Posterior vena cava (tissue), 2 donors: ENCODE data around the gene PTPRG. TPM values are rescaled to one million over a fixed set of nuclear protein-coding genes. Genes with fewer than 3 reads are reported as not detected.

ENCODE experiments used
- DNase-seq: peaks from one replicate; pipeline ENCODE4 v3.0.0-alpha.2; 2020; ENCODE audit warnings: low spot score
- intact Hi-C, 2 donors: fragments of 100-400 bp; cut with DNase I; formaldehyde crosslinking; loops; one replicate each; pipeline versions ENCODE4 v1.14.1 to v1.14.2; 2022 to 2023
- total RNA-seq, 2 donors: library from RNA; stranded (reverse); fragmentation: NEBNext Ultra II Directional; extraction: Animal tissue kit (Norgen Biotek cat#: 25700); gene quantifications; one replicate each; pipeline ENCODE4 v1.2.1, GENCODE V29; 2021
- donor health status: DM: yes; HTN: yes; CAD: no.
- donor health status: DM: yes; HTN: yes; CAD: no.

Gene PTPRG
- total RNA-seq, 2 donors from 2014 or later: 80.4 to 98.0 TPM

DNA sequence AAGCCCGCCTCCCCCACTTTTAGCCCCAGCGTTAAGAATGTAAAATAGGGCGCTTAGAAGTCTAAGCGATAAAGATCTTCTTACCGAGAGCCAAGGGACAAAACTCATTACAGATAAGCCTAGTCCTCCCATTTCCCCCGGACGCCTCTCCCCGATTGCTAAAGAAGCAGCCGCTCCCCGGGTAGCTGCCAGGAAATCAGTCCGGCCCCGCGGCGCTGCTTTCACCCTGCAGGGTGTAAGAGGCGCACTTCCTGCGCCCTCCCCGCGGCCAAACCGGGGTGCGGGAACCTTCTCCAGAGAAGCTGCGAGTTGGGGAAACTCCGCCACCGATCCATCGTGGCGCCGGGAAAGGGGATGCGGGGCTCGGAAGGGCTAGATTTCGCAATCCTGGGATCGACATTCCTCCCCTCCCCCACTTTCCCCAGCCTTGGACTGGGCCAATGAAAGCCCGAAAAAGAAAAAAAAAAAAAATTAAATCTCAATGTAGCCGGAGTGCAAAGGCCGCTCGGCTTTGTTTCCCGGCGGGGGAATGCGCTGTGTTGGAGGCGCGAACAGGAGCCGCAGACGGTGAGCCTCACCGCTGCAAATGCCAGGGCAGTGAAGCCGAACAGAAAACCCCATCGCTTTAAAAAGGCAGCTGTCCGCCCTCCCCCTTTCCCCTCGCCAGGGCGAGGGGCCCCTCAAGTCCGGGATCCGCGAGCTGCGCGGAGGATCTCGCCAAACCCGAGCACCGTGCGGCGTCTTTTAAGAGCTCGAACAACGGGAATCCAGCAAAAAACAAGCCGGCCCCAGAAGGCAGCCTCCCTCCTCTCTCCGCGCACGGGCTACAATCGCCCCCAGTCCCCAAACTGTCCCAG is 626 bp upstream of the PTPRG start:
- intact Hi-C loops: loop anchor here (5.0 to 10.0 kb wide), 6 partner anchors 284 to 627 kb away; no protein-coding TSS in a partner anchor
- DNase-seq: peak; percentile 95

DNA sequence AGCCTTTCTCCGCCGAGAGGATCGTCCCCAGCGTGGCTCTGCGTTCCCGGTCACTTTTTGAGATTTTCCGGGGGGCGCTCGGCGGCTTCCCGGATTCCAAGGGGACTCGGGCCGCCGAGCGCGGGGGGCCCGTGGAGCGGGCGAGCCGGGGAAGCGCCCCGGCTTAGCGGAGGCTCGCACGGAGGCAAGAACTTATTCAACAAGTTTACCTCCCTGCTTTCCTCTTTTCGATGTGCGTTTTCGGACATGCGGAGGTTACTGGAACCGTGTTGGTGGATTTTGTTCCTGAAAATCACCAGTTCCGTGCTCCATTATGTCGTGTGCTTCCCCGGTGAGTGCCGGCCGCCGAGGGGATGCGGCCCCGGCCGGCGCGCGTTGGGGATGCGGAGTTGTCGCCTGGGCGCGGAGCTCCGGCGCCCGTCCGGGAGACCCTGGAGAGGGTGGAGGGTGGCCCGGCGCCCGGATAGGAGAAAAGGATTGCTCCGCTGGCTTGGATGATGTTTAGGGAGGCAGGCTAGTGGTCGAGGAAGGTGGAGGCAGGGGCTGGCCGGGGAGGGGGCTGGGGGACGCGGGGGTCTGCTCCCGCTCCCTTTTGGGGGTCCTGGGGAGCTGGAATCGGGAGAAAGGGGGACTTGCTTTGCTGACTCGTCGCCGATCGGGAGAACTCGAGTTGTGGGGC is 810 bp downstream of the PTPRG start:
- DNase-seq: peak; percentile 78
- intact Hi-C loops: loop anchor here (5.0 to 10.0 kb wide), 6 partner anchors 283 to 625 kb away; no protein-coding TSS in a partner anchor

DNA sequence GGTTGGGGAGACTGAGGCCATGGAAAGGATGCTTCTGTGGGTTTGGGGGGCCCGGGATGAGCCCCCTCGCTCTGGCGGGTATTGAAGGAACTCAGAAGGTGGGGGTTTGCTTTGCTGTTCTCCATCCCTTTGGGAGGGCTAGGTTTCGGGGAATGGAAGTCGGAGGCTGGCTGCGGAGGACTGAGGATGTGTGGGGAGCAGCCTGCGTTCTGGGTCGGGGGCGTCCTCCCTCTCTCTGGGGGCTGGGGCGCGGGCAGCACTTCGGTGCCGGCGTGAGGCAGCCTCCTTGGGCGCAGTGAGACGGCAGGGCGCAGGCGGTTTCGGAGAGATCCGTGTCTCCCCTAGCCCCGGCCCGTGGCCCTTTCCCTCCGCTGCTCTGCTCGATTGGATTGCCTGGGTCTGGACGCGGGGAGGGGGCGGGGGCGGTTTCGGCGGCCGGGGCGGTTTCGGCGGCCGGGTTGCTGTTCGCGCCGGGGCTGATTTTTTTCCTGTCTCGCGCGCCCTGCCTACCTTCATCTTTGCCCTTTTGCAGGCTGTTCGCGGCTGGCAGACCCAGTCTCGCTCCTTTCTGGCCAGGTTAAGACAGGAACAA is 1.4 kb downstream of the PTPRG start:
- intact Hi-C loops: loop anchor here (5.0 to 10.0 kb wide), 6 partner anchors 282 to 624 kb away; no protein-coding TSS in a partner anchor

DNA sequence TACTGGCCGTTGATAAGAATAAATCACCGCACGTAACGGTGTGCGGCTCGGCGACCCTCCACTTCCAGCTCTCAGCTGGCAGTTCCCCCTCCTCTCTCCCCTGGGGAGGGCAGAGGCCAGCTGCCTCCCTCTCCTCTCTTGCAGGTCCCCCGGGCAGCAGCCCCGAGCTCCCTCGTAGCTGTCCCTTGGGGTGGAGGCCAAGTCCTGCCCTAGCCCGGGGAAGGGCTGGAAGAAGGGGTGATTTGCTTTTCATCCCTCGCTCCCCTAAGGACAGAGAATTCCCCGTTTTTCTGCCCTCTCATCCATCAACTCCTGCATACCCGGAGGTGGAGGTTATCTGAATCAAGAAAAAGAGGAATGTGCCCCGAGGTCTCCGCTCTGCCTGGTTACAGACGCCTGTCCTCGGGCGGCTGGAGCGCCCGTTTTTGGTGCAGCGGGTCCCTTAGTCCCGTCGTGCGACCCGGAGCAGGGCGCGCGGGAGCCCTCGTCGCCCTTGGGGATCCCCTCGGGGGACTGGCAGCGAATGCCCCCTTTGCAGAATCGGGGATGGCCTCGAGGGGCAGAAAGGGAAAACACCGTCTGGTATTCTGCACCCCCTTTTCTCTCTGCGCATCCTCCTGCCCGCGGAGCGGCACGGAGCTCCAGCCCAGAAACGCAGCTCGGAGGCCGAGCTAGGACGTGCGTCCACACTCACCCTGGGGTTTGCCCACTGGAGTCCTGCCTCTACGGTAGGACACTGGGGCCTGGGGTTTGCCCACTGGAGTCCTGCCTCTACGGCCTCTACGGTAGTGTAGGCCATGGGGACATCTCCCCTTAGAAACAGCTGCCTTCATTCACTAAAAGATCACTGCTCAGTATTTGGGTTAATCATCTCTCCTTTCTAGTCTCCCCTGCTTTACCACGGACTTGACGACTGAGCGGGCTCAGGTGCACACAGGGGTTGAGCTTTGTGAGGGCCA is 2.2 kb downstream of the PTPRG start:
- intact Hi-C loops: loop anchor here (5.0 to 10.0 kb wide), 6 partner anchors 281 to 624 kb away; no protein-coding TSS in a partner anchor
- no peak for DNase-seq

More for the DNA sequence above, 1.4 kb downstream of the PTPRG start:
- DNase-seq: peak; percentile 81

DNA sequence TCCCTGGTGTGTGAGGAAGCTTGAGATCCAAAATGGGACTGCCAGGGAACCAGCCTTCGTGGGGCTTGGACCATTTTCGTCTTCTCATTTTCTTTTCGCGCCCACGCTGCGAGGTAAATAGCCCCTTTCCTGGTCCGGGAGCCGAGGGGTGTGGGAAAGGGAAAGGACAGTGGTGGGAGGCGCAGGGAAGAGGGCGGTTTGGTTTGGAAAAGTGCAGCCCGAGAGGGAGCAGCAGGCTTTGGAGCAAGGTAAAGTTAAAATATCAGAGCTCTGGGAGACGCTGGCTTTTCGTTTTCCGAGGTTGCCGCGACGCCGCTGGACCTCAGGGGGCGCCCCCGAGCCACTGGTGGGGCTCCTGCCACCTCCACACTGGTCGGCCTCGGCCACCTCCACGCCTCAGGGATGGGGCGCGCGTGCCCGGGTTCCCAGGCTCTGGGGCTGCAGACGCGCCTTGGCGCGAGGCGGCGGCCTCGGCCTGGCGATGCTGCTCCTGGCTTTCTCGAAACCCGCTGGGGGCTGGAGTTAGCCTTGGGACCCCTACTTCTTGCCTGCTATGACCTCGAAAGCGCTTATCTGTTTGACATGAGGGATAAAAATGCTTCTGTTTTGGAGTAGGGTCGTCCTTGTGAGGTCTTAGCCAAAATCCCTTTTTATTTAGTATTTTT is 3.2 kb downstream of the PTPRG start:
- intact Hi-C loops: loop anchor here (5.0 to 10.0 kb wide), 6 partner anchors 280 to 623 kb away; no protein-coding TSS in a partner anchor
- peak; percentile 93 for DNase-seq

DNA sequence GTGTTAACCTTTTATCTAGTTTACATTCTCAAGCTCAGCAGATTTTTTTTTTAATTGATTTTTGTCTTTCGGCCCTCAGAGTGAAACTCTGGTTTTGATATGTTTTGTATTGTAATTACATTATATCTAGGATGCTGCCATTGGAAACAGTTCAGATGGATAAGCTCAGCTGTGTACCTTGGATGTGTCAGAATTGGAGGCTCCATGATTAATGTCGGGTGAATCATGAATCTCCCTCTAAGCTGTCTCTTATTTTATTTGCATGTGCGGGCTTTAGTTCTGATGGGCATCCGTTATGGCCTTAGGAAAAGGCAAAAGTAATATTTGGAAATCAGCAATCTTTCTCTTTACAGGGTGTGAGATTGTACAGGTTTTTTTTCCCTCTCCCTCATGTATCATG is 4.2 kb downstream of the PTPRG start:
- DNase-seq: no peak
- intact Hi-C loops: loop anchor here (10.0 kb wide), 4 partner anchors 279 to 619 kb away; no protein-coding TSS in a partner anchor

DNA sequence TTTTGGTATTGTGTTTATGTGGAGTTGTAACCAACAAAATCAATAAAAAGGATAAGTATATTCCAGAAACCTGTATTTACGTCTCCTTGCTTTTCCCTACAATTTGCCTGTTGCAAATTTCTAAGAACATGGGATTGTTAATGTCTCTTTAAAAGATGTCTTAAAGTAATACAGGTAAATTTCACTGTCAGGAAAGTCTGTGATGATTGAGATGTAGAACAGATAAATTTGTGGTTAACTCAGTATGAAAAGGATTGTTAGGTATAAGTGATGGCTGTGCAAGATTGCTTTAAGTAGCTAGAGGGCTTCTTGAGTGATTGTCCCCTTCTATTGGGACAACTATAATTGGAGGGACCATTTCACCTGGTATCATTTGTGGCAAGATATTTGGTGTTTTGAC is 6.8 kb downstream of the PTPRG start:
- DNase-seq: no peak
- intact Hi-C loops: loop anchor here (10.0 kb wide), 4 partner anchors 277 to 617 kb away; no protein-coding TSS in a partner anchor

DNA sequence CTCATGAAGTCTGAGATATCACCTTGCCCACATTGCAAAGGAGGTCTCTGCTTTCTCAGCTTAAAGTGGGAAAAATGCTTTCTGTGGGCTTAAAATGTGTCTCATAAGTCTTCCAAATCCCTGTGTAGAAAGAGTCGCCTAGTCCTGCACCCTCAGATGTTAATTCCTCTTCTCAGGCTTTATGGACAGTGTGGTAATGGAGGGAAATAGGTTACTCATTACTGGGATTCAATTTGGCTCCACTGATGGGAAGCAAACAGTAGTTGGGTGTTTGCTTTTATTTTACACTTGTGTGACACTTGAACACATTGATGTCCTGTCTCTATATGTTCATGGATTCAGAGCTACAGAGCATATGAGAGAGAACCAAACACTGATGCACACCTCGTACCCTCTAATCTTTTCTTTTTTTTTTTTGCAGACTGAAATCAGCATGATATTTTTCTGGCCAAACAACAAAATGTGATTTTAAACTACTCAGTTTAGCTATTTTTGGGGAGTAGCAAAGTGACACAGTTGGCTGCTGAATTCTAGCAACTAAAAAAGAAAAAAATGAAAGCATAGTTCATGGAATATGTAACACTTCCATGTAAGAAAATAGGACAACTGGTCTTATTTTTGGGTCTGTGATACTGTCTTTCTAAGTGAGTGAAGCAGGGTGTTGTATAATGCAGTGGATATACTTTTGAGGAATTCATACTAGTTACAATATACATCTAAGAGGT is 8.6 kb downstream of the PTPRG start:
- DNase-seq: no peak
- intact Hi-C loops: loop anchor here (10.0 kb wide), 4 partner anchors 275 to 615 kb away; no protein-coding TSS in a partner anchor

DNA sequence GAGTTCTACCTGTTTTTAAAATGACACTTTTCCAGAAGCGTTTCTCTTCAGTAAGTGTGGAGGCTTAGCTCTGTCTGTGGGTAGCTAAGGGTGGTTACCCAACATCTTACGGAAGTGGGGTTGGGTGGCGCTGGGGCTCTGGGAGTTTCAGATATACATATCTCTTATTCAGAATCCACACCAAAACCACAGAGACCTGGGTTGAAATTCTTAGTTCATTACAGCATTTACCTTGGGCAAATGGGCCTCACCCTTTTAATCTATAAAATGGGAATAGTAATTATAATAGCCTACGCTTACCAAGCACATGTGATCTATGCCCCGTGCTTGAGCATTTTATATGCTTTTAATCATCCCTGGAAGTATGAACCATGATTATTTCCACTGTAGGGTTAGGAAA is 9.4 kb downstream of the PTPRG start:
- intact Hi-C loops: no loop called here
- no peak for DNase-seq

DNA sequence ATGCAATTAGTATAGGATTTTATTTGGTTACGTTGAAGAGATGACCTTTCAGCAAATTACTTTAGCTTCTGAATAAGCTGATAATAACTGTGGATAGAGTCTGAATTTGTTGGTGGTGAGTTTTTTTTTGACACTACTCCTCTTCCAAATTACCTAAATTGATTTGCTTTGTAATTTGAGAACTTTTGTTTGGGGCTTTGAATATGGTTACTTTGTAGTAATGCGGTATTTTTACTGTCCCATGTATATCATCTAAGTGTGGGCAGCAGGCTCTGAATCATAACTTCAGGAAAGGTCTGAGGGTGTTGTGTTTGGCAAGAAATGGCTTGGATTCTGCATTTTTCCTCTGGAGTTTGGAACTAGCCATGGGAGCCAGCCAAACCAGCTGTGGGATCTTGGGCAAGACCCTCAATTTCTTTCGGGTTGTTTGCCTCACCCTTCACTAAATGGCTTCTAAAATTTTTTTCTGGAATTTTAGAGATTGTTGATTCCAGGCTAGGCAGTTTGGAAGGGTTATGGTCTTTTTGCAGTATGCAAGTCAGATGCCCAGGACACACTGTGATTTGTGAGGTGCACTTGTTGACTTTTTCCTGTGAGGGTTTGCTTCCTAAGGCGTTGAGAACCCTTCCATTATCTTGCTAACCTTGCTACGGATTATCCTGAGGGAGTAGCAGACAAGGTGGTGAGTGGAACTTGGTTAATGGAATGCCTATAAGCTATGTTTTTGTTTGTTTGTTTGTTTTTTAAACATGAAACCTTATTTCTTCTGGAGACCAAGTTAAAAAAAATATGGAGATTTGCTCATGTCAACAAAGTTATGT is 10.4 kb downstream of the PTPRG start:
- intact Hi-C loops: no loop called here
- no peak for DNase-seq

DNA sequence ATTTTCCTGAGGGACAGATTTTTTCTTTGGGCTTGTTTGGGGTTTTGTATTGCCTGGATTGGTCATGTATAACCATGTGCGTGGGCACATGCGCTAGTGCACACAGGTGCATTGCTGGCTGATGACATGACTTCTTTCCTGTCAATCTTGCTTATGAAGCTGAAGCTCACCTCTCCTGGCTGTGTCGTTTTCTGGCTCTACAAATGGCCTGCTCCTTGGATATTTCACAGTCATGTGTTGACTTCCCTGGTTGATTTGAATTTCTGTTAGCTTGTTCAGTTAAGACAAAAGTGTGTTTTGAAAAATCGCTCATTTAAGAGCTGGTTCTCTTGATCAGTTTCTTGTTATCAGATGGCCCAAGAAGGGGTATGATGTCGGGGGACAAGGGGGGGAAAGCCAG is 11.5 kb downstream of the PTPRG start:
- intact Hi-C loops: no loop called here
- DNase-seq: no peak

DNA sequence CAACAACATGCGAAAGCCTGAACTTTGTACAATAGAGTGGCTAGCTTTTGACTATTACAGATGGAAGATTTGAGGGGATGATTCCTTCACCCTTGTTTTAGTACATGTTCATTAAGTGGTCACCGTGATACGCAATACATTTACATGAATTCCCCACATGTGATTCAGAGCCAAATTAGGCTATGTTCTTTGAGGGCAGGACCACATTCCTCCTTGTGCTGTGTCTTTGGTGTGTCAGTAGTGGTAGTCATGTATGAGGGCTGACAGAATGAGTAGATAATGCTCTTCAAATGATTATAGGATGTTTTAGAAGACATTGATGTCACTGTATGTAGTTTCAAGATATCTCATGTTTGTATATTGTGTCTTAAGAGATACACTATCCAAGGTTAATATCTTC is 12.1 kb downstream of the PTPRG start:
- intact Hi-C loops: no loop called here
- DNase-seq: no peak

DNA sequence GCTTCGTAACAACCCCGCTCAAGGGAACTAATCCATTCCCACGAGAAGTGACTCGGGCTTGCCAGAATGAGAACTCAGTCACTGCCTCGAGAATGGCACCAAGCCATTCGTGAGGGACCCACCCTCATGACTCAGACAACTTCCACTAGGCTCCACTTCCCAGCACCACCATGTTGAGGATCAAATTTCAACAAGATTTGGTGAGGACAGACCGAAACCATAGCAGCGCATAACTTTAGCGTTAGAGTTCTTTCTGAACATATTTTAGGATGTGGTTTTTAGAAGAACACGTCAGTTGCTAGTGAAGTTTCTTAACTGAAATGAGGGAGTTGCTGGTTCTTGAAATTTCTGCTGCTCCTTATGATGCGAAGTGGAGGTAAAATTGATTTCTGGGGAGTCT is 13.5 kb downstream of the PTPRG start:
- intact Hi-C loops: no loop called here
- DNase-seq: no peak

DNA sequence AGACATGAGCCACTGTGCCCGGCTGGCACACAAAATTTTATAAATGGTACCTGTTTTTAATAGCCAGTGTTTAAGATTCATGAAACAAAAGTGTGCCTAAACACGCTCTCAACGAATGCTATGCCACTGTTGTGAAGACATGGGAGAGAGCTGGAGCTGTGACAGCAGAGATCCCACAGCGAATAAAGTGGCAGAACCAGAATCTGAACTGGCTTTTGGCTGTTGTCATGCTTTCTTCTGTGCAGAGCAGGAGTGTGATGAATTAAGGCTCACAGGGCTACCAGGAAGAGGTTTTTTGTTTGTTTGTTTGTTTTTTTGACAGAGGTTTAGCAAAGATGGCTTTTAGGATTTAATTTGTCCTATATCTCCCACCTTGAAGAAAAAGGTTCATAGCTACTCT is 14.5 kb downstream of the PTPRG start:
- intact Hi-C loops: no loop called here
- no peak for DNase-seq

DNA sequence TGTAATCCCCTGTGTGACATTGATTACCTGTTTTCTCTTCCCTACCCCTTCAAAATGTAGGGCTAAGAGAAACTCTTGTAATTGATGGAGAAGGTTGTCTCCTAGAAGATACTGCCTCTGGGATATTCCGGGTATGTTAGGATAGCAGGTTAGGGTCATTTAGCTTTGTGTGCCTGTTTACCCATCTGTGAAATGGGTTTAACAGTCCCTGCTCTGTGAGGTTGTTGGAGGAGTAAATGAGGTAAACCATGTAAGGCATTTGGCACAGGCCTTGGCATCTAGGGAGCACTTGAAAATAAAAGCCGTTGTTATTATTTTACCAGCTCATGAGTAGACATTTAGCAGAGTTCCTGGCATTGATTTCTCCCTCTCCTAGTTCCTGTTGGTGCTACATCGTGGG is 16.4 kb downstream of the PTPRG start:
- intact Hi-C loops: no loop called here
- no peak for DNase-seq

DNA sequence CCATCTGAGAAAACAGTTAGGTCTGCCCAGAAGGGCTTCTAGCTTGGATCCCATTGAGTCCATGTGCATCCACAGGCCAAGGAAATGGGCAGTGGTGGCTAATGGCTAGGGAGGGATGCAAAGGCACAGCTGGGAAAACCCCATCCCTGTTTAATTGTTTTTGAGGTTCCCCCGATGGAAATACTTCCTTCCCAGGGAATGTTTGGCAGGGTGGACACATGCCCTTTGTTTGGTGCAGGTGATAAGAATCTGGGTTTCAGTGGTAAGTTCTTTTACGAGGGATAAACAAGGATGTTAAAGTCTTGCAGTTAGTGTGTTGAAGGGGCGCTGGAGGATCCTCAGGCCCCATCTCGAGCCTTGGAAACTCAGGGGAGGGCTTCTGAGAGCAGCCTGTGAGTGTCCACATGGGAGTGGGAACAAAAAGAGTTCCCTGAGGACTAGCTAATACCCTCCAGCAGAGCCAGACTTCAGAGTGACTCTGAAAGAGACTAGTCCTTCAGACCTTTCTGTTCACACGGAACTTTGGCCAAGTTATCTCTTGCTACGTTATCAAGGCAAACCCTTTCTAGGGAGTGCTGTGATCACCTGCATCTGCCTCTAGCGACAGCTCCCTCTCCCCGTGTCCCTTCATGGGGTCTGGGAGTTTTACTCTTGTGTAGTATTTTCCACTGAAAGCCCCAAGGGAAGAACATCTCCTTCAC is 17.4 kb downstream of the PTPRG start:
- intact Hi-C loops: no loop called here

More for the DNA sequence above, 17.4 kb downstream of the PTPRG start:
- DNase-seq: no peak
